Activated T-helper 9 cell treated with anti-CD3 and anti-CD28 coated beads, Interleukin-2, amount 50 U/mL, for 16 hours (primary cell): ENCODE results near the gene BFAR.
"Not testable (repeated sequence)": the region's sequence is repeated elsewhere in the genome, so short reads cannot be mapped to it uniquely, and the experiment has no call there.

Experiments
- DNase-seq: peaks from one replicate; pipeline ENCODE4 v3.0.0-alpha.2; 2020; ENCODE audit warnings: low read depth

Gene BFAR

DNA sequence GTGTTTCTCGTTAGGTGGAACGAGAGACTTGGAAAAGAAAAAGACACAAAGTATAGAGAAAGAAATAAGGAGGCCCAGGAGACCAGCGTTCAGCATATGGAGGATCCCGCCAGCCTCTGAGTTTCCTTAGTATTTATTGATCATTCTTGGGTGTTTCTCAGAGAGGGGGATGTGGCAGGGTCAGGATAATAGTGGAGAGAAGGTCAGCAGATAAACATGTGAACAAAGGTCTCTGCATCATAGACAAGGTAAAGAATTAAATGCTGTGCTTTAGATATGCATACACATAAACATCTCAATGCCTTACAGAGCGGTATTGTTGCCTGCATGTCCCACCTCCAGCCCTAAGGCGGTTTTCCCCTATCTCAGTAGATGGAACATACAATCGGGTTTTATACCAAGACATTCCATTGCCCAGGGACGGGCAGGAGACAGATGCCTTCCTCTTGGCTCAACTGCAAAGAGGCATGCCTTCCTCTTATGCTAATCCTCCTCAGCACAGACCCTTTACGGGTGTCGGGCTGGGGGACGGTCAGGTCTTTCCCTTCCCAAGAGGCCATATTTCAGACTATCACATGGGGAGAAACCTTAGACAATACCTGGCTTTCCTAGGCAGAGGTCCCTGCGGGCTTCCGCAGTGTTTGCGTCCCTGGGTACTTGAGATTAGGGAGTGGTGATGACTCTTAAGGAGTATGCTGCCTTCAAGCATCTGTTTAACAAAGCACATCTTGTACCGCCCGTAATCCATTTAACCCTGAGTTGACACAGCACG, 3.6 kb downstream of the BFAR start:
- DNase-seq, result not testable (repeated sequence)

DNA sequence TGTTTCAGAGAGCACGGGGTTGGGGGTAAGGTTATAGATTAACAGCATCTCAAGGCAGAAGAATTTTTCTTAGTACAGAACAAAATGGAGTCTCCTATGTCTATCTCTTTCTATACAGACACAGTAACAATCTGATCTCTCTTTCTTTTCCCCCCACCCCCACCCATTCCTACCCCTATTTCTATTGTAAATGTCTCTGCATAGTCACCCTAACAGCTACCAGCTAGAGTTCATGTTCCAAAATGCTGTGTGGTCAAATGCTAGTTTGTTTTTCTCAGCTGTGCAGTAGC, 4.1 kb downstream of the BFAR start:
- DNase-seq, result not testable (repeated sequence)

GRCh38 chr16:14640538-14640937, 7.8 kb downstream of the BFAR start:
- no peak for DNase-seq

- no peak for DNase-seq
Measured at GRCh38 chr16:14641206-14641605, 8.5 kb downstream of the BFAR start.

- no peak for DNase-seq
Measured at GRCh38 chr16:14641926-14642325, 9.2 kb downstream of the BFAR start.

GRCh38 chr16:14649816-14650215, 17.1 kb downstream of the BFAR start:
- DNase-seq, result no peak

DNA sequence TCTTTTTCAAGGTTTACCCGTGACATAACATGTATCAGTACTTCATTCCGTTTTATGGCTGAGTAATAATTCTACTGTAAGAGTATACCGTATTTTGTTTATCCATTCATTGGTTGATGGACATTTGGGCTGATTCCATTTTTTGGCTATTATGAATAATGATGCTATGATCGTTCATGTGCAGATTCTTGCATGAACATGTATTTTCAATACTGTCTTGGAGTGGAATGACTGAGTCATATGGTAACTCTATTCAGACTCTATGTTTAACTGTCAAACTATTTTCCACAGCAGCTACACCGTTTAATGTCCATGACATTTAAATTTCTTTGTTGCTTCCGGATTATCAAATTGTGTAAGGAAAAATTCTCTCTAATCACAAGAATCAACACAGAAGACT, 17.9 kb downstream of the BFAR start:
- no peak for DNase-seq

GRCh38 chr16:14652726-14653125, 20.0 kb downstream of the BFAR start:
- no peak for DNase-seq

- DNase-seq, result no peak
Measured at GRCh38 chr16:14658063-14658462, 25.3 kb downstream of the BFAR start.

DNA sequence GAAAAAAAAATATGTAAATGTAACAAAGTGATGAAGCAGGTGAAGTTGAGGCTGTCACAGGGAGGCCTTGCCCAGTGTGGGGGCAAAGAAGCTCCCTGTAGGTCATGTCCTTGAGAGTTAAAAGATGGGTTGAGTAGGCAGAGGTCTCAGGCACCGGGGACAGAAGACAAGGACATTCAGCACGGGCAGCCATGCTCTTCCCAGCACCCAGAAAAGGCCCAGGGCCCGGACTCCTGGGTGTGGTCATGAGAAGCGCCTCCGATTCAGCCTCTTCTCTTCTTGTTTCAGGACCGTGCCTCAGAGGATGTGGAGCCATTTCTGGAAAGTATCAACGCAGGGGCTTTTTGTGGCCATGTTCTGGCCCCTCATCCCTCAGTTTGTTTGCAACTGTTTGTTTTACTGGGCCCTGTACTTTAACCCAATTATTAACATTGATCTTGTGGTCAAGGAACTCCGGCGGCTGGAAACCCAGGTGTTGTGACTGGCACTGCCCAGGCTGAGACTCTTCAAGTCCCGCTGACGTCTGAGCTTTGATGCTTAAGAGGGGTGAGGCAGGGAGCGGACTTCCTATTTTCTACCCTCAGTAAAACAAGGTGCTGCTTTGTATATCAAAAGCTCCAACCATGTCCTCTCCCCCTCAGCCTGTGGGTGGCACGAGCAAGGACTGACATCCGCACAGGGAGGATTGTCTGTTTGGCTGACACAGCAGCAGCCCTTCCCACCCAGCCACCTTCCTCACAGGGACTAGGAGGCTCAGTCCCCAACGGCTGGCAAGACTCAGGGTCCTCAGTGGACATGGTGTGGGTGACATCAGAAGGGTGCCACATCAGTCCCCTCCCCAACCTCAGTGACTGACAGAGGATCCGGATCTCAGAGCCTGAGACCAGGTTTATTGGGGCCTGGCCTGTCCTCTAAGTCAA, 34.9 kb downstream of the BFAR start:
- no peak for DNase-seq

DNA sequence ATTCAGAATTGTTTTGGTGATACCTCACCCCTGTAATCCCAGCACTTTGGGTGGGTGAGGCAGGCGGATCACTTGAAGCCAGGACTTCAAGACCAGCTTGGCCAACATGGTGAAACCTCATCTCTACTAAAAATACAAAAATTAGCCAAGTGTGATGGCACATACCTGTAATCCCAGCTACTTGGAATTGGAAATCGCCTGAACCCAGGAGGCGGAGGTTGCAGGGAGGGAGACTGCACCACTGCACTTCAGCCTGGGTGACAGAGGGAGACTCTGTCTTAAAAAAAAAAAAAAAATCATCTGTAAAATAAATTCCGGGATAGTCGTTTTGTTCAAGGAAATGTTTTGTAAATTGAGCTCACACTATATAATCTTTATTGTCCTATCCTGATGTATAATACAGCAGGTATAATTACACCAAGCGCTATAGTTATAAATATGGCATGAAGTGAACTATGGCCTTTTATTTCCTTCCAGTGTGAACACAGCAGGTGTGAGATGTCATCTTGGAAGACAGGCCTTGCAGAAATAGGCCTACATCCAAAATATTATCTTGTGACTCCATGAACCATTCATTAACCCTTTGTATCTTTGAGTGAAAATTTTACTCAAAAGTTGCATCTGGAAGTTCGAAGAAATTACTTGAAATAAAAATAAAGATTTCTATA, 35.9 kb downstream of the BFAR start:
- DNase-seq, result no peak

DNA sequence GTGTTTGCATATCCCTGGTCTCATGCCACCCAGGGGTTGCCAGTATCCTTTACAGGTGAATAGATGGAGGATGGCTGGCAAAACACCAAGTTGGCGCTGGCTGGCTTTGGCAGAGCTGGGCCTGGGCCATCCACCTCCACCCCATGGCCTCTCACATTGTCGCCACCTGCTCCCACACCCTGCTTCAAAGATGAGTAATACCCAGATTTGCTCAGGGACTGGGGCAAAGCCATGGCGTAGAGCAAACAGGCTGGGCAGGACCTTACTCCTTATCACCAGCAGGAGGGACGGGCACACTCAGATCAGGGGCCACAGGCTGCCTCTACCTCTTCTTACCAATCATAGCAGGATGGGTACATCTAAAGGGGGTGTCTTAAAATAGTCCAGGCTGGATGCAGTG, 37.0 kb downstream of the BFAR start:
- no peak for DNase-seq

- no peak for DNase-seq
Measured at GRCh38 chr16:14672403-14672971, 39.7 kb downstream of the BFAR start.

- DNase-seq, result no peak
Measured at GRCh38 chr16:14676633-14677032, 43.9 kb downstream of the BFAR start.

DNA sequence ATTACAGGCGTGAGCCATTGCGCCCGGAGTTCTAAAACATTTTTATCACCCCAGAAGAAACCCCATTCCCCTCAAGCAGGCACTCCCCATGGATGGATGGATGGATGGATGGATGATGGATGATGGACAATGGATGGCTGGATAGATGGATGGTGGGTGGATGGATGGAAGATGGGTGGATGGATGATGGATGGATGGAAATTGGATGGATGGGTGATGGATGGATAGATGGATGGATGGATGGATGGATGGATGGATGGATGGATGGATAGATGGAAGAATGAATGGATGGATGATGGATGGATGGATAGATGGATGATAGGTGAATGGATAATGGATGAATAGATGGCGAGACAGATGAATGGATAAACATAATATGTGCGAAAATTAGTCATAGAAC, 44.9 kb downstream of the BFAR start:
- no peak for DNase-seq

- no peak for DNase-seq
Measured at GRCh38 chr16:14678748-14679497, 46.2 kb downstream of the BFAR start.

- not testable (repeated sequence) for DNase-seq
Measured at GRCh38 chr16:14680396-14680795, 47.6 kb downstream of the BFAR start.

GRCh38 chr16:14681115-14681514, 48.4 kb downstream of the BFAR start:
- DNase-seq, result no peak

DNA sequence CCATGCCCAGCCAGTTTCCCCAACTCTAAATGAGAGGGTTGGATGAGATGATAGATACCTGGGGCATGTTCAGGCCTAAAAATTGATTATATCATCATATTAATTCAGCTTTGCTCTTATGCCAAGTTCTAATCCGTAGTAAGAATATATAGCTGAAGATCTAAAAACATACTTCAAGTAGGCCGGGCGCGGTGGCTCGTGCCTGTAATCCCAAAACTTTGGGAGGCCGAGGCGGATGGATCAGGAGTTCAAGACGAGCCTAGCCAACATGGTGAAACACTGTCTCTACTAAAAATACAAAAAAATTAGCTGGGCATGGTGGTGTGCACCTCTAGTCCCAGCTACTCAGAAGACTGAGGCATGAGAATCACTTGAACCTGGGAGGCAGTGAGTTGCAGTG, 49.4 kb downstream of the BFAR start:
- DNase-seq, result no peak

DNA sequence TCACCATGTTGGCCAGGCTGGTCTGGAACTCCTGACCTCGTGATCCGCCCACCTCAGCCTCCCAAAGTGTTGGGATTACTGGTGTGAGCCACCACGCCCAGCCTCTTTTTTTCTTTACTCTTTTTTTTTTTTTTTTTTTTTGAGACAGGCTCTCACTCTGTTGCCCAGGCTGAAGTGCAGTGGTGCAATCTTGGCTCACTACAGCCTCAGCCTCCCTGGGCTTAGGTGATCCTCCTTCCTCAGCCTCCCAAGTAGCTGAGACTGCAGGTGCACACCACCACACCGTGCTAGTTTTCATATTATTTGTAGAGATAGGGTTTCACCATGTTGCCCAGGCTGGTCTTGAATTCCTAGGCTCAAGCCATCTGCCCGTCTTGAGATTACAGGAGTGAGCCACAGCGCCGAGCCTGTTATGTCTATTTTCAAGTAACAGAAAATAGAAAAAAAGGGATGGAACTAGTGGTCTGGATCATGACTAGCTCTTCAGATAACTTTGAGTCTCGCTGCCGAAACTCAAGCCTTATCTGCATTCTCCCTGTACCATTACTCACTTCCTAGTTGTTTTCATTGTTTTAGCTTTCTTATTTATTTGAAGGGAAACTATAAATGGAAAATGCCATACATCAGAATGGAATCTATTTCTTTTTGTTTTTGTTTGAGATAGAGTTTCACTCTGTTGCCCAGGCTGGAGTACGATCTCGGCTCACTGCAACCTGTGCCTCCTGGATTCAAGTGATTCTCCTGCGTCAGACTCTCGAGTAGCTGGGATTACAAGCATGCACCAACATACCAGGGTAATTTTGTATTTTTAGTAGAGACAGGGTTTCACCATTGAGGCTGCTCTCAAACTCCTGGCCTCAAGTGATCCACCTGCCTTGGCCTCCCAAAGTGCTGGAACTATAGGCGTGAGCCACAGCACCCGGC, 53.4 kb downstream of the BFAR start:
- not testable (repeated sequence) for DNase-seq

- DNase-seq, result not testable (repeated sequence)
Measured at GRCh38 chr16:14694129-14694528, 61.4 kb downstream of the BFAR start, which contains the start of gene PLA2G10. TSS of gene PLA2G10 (minus strand) at chr16:14694308. CDS start at chr16:14694229, 79 bp downstream.
